IMR-90 (cell line): ENCODE data around the gene WBP2NL. TPM values are rescaled to one million over a fixed set of nuclear protein-coding genes. Genes with fewer than 3 reads are reported as not detected.

Source experiments
- ATAC-seq: fragments of 200-7000 bp; cut with Tn5 transposase; 2 replicates; pipeline ENCODE4 v1.9.1; 2020; ENCODE audit warnings: low read depth, mild to moderate bottlenecking, moderate library complexity
- BruUV-seq: library from RNA; stranded (reverse); fragments of 400-500 nt; replicated peaks from 2 replicates; lab custom pipeline; 2021; lab: Mats Ljungman, UMichigan
- CTCF ChIA-PET: fragments of 300-600 bp; formaldehyde crosslinking; extraction: SDS; loops from one replicate; lab custom pipeline; 2021; ENCODE audit warnings: antibody characterized with exemption; lab: Yijun Ruan, JAX
- POLR2A ChIA-PET: fragments of 300-600 bp; sonication (Branson Sonifier 250); formaldehyde crosslinking; loops from one replicate; lab custom pipeline; 2022; ENCODE audit warnings: antibody characterized with exemption; ENCODE audit not compliant: unreplicated experiment; lab: Charles Lee
- DNase-seq: peaks from one replicate; pipeline ENCODE4 v3.0.0; 2013
- H2AFZ ChIP-seq: replicated peaks from 2 replicates; pipeline ENCODE3; 2013; ENCODE audit warnings: low read length, mild to moderate bottlenecking; ENCODE audit not compliant: poor library complexity
- H2AK5ac ChIP-seq: 2 replicates; pipeline ENCODE4 v1.6.1; 2013; ENCODE audit warnings: low read depth, low read length, inconsistent platforms
- H2AK9ac ChIP-seq: replicated peaks from 2 replicates; pipeline ENCODE3; 2013; ENCODE audit warnings: mild to moderate bottlenecking, low read depth, low read length, moderate library complexity; ENCODE audit not compliant: poor library complexity
- H2BK120ac ChIP-seq: 2 replicates; pipeline ENCODE4 v1.6.1; 2013; ENCODE audit warnings: low read depth, low read length, inconsistent platforms
- H2BK15ac ChIP-seq: 3 replicates; pipeline ENCODE4 v1.6.1; 2013; ENCODE audit warnings: low read depth, low read length, inconsistent platforms
- H2BK20ac ChIP-seq: 2 replicates; pipeline ENCODE4 v1.6.1; 2013; ENCODE audit warnings: low read depth, mild to moderate bottlenecking, inconsistent platforms, low read length, moderate library complexity
- H2BK5ac ChIP-seq: 2 replicates; pipeline ENCODE4 v1.6.1; 2013; ENCODE audit warnings: mild to moderate bottlenecking, low read depth, low read length, inconsistent platforms; ENCODE audit not compliant: poor library complexity, severe bottlenecking
- H3K14ac ChIP-seq: replicated peaks from 2 replicates; pipeline ENCODE4 v1.6.1; 2013; ENCODE audit warnings: low read depth, low read length, inconsistent platforms
- H3K18ac ChIP-seq: 2 replicates; pipeline ENCODE4 v1.6.1; 2013; ENCODE audit warnings: low read depth, low read length, control low read depth
- H3K23ac ChIP-seq: 2 replicates; pipeline ENCODE4 v1.6.1; 2013; ENCODE audit warnings: low read depth, low read length, inconsistent platforms
- H3K27ac ChIP-seq: 2 replicates; pipeline ENCODE4 v1.5.1; 2013; ENCODE audit warnings: mild to moderate bottlenecking, control low read depth, low read length; ENCODE audit not compliant: insufficient read depth
- H3K27me3 ChIP-seq: 2 replicates; pipeline ENCODE4 v1.6.1; 2013; ENCODE audit warnings: low read length; ENCODE audit not compliant: control insufficient read depth, insufficient read depth
- H3K36me3 ChIP-seq: 2 replicates; pipeline ENCODE4 v1.6.1; 2013; ENCODE audit warnings: low read length, mixed read lengths; ENCODE audit not compliant: control insufficient read depth, insufficient read depth
- H3K4ac ChIP-seq: 2 replicates; pipeline ENCODE4 v1.6.1; 2013; ENCODE audit warnings: low read depth, low read length, inconsistent platforms
- H3K4me1 ChIP-seq: 2 replicates; pipeline ENCODE4 v1.6.1; 2013; ENCODE audit warnings: low read length, mixed read lengths; ENCODE audit not compliant: control insufficient read depth, insufficient read depth
- H3K4me2 ChIP-seq: 2 replicates; pipeline ENCODE4 v1.6.1; 2013; ENCODE audit warnings: low read depth, mild to moderate bottlenecking, control low read depth, low read length, moderate library complexity
- H3K4me3 ChIP-seq: 2 replicates; pipeline ENCODE4 v1.5.1; 2013; ENCODE audit warnings: low read depth, mild to moderate bottlenecking, control low read depth, low read length, moderate library complexity; ENCODE audit not compliant: insufficient read depth
- H3K56ac ChIP-seq: 2 replicates; pipeline ENCODE4 v1.6.1; 2013; ENCODE audit warnings: low read length, inconsistent platforms; ENCODE audit not compliant: insufficient read depth; ENCODE audit errors: extremely low read depth
- H3K79me1 ChIP-seq, 2 experiments: 2 replicates each; pipeline ENCODE4 v1.6.1; 2013; ENCODE audit warnings: low read length in 2 of 2, inconsistent platforms in 1 of 2, low read depth in 1 of 2
- H3K9ac ChIP-seq: 2 replicates; pipeline ENCODE4 v1.6.1; 2013; ENCODE audit warnings: low read depth, low read length, control low read depth
- H3K9me1 ChIP-seq: 2 replicates; pipeline ENCODE4 v1.6.1; 2013; ENCODE audit warnings: low read length, inconsistent platforms; ENCODE audit not compliant: insufficient read depth
- H3K9me3 ChIP-seq: 2 replicates; pipeline ENCODE4 v1.6.1; 2013; ENCODE audit warnings: low read length; ENCODE audit not compliant: control insufficient read depth, insufficient read depth
- H4K20me1 ChIP-seq: 2 replicates; pipeline ENCODE4 v1.6.1; 2013; ENCODE audit warnings: low read length, inconsistent platforms; ENCODE audit not compliant: insufficient read depth
- H4K5ac ChIP-seq: 2 replicates; pipeline ENCODE4 v1.6.1; 2013; ENCODE audit warnings: mild to moderate bottlenecking, low read depth, low read length, control low read depth
- H4K8ac ChIP-seq, 2 experiments: 2 replicates each; pipeline ENCODE4 v1.6.1; 2013; ENCODE audit warnings: low read depth in 2 of 2, low read length in 2 of 2, control low read depth in 1 of 2, inconsistent platforms in 1 of 2
- H4K91ac ChIP-seq: 2 replicates; pipeline ENCODE4 v1.6.1; 2013; ENCODE audit warnings: low read depth, low read length, inconsistent platforms; ENCODE audit not compliant: insufficient read depth
- ELK1 ChIP-seq: fragments of 150-350 bp; IDR thresholded peaks from 2 replicates; pipeline ENCODE4 v1.6.1; 2016; ENCODE audit warnings: low read depth, mild to moderate bottlenecking, low read length, moderate library complexity, borderline replicate concordance
- MAZ ChIP-seq: IDR thresholded peaks from 2 replicates; pipeline ENCODE4 v1.6.1; 2012; ENCODE audit warnings: low read depth, mild to moderate bottlenecking, low read length, improper control_type of control experiment, moderate library complexity, borderline replicate concordance
- NFE2L2 ChIP-seq: fragments of 150-350 bp; IDR thresholded peaks from 2 replicates; pipeline ENCODE4 v1.6.1; 2016; ENCODE audit warnings: low read depth, mild to moderate bottlenecking, low read length
- RAD21 ChIP-seq: IDR thresholded peaks from 2 replicates; pipeline ENCODE4 v1.6.1; 2012; ENCODE audit warnings: low read length, improper control_type of control experiment
- RCOR1 ChIP-seq: IDR thresholded peaks from 2 replicates; pipeline ENCODE4 v1.6.1; 2012; ENCODE audit warnings: mild to moderate bottlenecking, low read length, improper control_type of control experiment; ENCODE audit not compliant: insufficient replicate concordance
- RFX5 ChIP-seq: IDR thresholded peaks from 2 replicates; pipeline ENCODE4 v1.8.0; 2012; ENCODE audit warnings: low read depth, mild to moderate bottlenecking, low read length, moderate library complexity
- SMC3 ChIP-seq: fragments of 150-350 bp; IDR thresholded peaks from 2 replicates; pipeline ENCODE4 v1.6.1; 2016; ENCODE audit warnings: low read depth, mild to moderate bottlenecking, antibody characterized with exemption, low read length, moderate library complexity
- WGBS, 2 experiments: methylation state at CpG; one replicate each; pipeline versions ENCODE4 v1.1.5 to v1.1.7; 2013; ENCODE audit warnings: missing lambda C conversion rate in 2 of 2; ENCODE audit not compliant: insufficient read length in 1 of 2; ENCODE audit errors: extremely low coverage in 2 of 2; 5-methylcytosine and 5-hydroxymethylcytosine counted together
- dilution Hi-C: fragments of 300-500 bp; cut with HindIII; formaldehyde crosslinking; loops from one replicate; pipeline ENCODE4 v1.14.3; 2018; ENCODE audit warnings: low sequenced_read_pairs; ENCODE audit not compliant: unreplicated experiment
- in situ Hi-C: fragments of 300-500 bp; cut with MboI; formaldehyde crosslinking; loops from 3 replicates; pipeline ENCODE4 v1.14.3; 2019; ENCODE audit warnings: low sequenced_read_pairs, inconsistent platforms, mixed read lengths
- intact Hi-C: fragments of 100-400 bp; cut with micrococcal nuclease; formaldehyde crosslinking; loops from 2 replicates; pipeline ENCODE4 v1.10.0; 2022
- polyA plus RNA-seq, 3 experiments: library from polyadenylated mRNA; depleted of rRNA; stranded (reverse); fragments of >200 nt; gene quantifications; 2 replicates each; pipeline ENCODE4 v1.2.3, GENCODE V29; 2012; ENCODE audit warnings: low replicate concordance in 1 of 3
- total RNA-seq: library from RNA; depleted of rRNA; stranded (reverse); fragments of >200 nt; gene quantifications from 2 replicates; pipeline ENCODE4 v1.2.3, GENCODE V29; 2012
- TF ChIP-seq, protein P1 (sequence below): conservative IDR thresholded peaks from 2 replicates; pipeline ENCODE4 v1.5.1; 2012; ENCODE audit warnings: mild to moderate bottlenecking, low read depth, low read length, improper control_type of control experiment

WBP2NL gene
- total and polyA plus RNA-seq, 2 of the 4 experiments (the other 2 are of a cell fraction): not detected

- 67% methylated on average over 1 of the region's 4 CpGs; no CpG with 5 or more reads in 1 of the 2 experiments for WGBS, 2 experiments
- CTCF ChIA-PET: no interaction called here
- Histone ChIP-seq H2BK20ac (no peak overlapping the region), H2BK15ac (no peak overlapping the region), H3K56ac (no peak overlapping the region), H3K36me3 (no peaks in the 10 kb centered on the region), H3K23ac (no peak overlapping the region), H3K9ac (no peak overlapping the region), H2BK120ac (no peak overlapping the region), H3K9me1 (no peaks in the 10 kb centered on the region), H2AFZ (no peak overlapping the region), H3K79me1 (no peaks in the 10 kb centered on the region), H3K4me3 (no peak overlapping the region), H4K5ac (no peak overlapping the region), H2AK9ac (no peak overlapping the region), H3K27ac (no peak overlapping the region), H4K20me1 (no peaks in the 10 kb centered on the region), H3K14ac (no peak overlapping the region), H3K27me3 (no peaks in the 10 kb centered on the region), H3K18ac (no peak overlapping the region), H2AK5ac (no peak overlapping the region), H3K9me3 (peaks cover 2% of the 10 kb centered on the region), H3K4me1 (no peaks in the 10 kb centered on the region), H3K4ac (no peak overlapping the region), H4K8ac (no peak overlapping the region), H3K4me2 (no peak overlapping the region), H2BK5ac (no peak overlapping the region), H4K91ac (no peak overlapping the region)
- DNase-seq: no peak
- intact Hi-C loops (no loop called here), in situ Hi-C loops (no loop called here), dilution Hi-C loops (no loop called here)
- POLR2A ChIA-PET: no interaction called here
- no peak for TF ChIP-seq RCOR1
- TF ChIP-seq RFX5: no peak
- TF ChIP-seq ELK1: no peak
- no peak for TF ChIP-seq MAZ
- no peak for TF ChIP-seq SMC3
- no peak for TF ChIP-seq RAD21
- TF ChIP-seq, protein P1, sequence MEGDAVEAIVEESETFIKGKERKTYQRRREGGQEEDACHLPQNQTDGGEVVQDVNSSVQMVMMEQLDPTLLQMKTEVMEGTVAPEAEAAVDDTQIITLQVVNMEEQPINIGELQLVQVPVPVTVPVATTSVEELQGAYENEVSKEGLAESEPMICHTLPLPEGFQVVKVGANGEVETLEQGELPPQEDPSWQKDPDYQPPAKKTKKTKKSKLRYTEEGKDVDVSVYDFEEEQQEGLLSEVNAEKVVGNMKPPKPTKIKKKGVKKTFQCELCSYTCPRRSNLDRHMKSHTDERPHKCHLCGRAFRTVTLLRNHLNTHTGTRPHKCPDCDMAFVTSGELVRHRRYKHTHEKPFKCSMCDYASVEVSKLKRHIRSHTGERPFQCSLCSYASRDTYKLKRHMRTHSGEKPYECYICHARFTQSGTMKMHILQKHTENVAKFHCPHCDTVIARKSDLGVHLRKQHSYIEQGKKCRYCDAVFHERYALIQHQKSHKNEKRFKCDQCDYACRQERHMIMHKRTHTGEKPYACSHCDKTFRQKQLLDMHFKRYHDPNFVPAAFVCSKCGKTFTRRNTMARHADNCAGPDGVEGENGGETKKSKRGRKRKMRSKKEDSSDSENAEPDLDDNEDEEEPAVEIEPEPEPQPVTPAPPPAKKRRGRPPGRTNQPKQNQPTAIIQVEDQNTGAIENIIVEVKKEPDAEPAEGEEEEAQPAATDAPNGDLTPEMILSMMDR: no peak
- no peak for TF ChIP-seq NFE2L2
- no peak for ATAC-seq
- BruUV-seq: no TSS peak
These were observed 9.3 kb downstream of the WBP2NL start for GRCh38 chr22:42007922-42008321.
